Pancreas (tissue), 10 donors: Measurements from ENCODE around the gene SKOR1. TPM values are rescaled to one million over a fixed set of nuclear protein-coding genes. Genes with fewer than 3 reads are reported as not detected.

Experiments
- ATAC-seq, 4 donors: fragments of 200-7000 bp; cut with Tn5 transposase; one replicate each; pipeline versions ENCODE4 v1.8.0 to v1.9.1; 2020; ENCODE audit warnings: mild to moderate bottlenecking in 4 of 4, moderate library complexity in 4 of 4
- DNase-seq, 6 donors: peaks; one replicate each; pipeline ENCODE4 v3.0.0-alpha.2; 2020
- FAIRE-seq: peaks from 2 replicates; lab custom pipeline; 2012; peaks lifted over from hg19 to GRCh38; lab: Jason Lieb, UNC
- H3K27ac ChIP-seq, 4 donors: fragments of 200-600 bp; sonication (generic); 1 replicate in 3 of 4; 2 replicates in 1 of 4; pipeline versions ENCODE4 v1.5.0 to v1.8.0; 2020
- H3K27me3 ChIP-seq, 4 donors: fragments of 200-600 bp; one replicate each; pipeline ENCODE4 v1.8.0; 2021
- H3K36me3 ChIP-seq, 3 donors: fragments of 200-600 bp; sonication (generic) in 1 of 3; one replicate each; pipeline versions ENCODE4 v1.5.0 to v1.8.0; 2020 to 2021
- H3K4me1 ChIP-seq, 3 donors: fragments of 200-600 bp; one replicate each; pipeline ENCODE4 v1.8.0; 2021
- H3K4me3 ChIP-seq, 4 donors: fragments of 200-600 bp; sonication (generic) in 2 of 4; one replicate each; pipeline versions ENCODE4 v1.5.0 to v1.8.0; 2020 to 2021
- H3K9me3 ChIP-seq, 4 donors: fragments of 200-600 bp; one replicate each; pipeline ENCODE4 v1.8.0; 2021
- CTCF ChIP-seq, 4 donors: fragments of 200-600 bp; sonication (generic) in 3 of 4; IDR thresholded peaks; one replicate each; pipeline versions ENCODE4 v1.5.0 to v1.8.0; 2021; ENCODE audit warnings: antibody characterized with exemption in 4 of 4
- WGBS, 2 donors: extraction: QIAGEN DNeasy Blood & Tissue Kit; methylation state at CpG; one replicate each; pipeline ENCODE4 v1.1.7; 2013; 5-methylcytosine and 5-hydroxymethylcytosine counted together
- intact Hi-C, 3 donors: fragments of 100-400 bp; cut with DNase I; formaldehyde crosslinking; loops; one replicate each; pipeline versions ENCODE4 v1.11.1 to v1.14.2; 2022
- polyA plus RNA-seq, 2 donors: library from polyadenylated mRNA; stranded (reverse); fragments of 200-250 nt; gene quantifications; one replicate each; pipeline ENCODE4 v1.2.3, GENCODE V29; 2013
- total RNA-seq, 6 donors: library from RNA; stranded (reverse); fragmentation: NEBNext Ultra II Directional in 4 of 6; extraction: Animal tissue kit (Norgen Biotek cat#: 25700) in 4 of 6; gene quantifications; one replicate each; pipeline versions ENCODE4 v1.2.1 to v1.2.4, GENCODE V29; 2021 to 2023
- donor health status: healthy with polysubstance abuse.
- donor health status: DM: no; HTN: no; CAD: no; lungs with moderate emphysema.
- donor health status: DM: no; HTN: no; CAD: no.
- donor health status: control.
- donor health status: control.
- donor health status: Bipolar disorder and iron deficiency.
- donor health status: DM: yes; HTN: yes; CAD: no.
- donor health status: DM: no; HTN: no; CAD: no.
- donor health status: DM: no; HTN: no; CAD: no.
- donor health status: DM: yes; HTN: yes; CAD: no.

SKOR1 gene
- total and polyA plus RNA-seq, 8 donors: 0.09 to 0.54 (median 0.36) TPM

- 64 to 68% methylated on average over 7 of the region's 7 CpGs for WGBS, 2 donors
- DNase-seq (no peak), ATAC-seq (peak in 3 of 4 donors; percentile 41 to 69 (median 43)), FAIRE-seq (no peak)
- H3K36me3 ChIP-seq: no peaks in the 10 kb centered on the region
- intact Hi-C loops: no loop called here
- no peaks in the 10 kb centered on the region for H3K4me1 ChIP-seq
- no peak overlapping the region for H3K4me3 ChIP-seq
- no peak for TF ChIP-seq CTCF (IDR thresholded peaks at IDR 0.05)
- H3K27ac ChIP-seq: no peak overlapping the region
- H3K9me3 ChIP-seq: no peaks in the 10 kb centered on the region
- H3K27me3 ChIP-seq: no peaks in the 10 kb centered on the region
These were observed 42.7 kb upstream of the SKOR1 start for GRCh38 chr15:67782691-67782991.

DNA sequence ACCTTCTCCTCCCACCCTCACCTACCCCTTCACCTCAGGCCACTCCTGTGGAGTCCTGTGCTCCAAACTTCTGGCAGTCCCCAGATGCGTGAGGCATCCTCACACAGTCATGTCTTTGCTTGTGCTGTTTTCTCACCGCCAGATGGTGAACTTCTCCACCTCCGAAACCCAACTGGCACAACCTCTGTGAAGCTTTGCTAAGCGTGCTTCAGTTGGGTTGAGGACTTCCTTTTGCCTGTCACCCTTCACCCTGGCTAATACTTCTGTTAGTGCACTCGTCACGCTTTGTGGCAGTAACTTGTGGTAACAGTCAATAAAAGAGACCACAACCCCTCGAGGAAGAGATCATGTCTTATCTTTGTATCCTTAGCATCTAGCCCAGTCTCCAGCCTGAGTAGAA lies 42.0 kb upstream of the SKOR1 start:
- ATAC-seq (no peak), DNase-seq (no peak), FAIRE-seq (no peak)
- H3K9me3 ChIP-seq: no peaks in the 10 kb centered on the region
- H3K27ac ChIP-seq: no peak overlapping the region
- H3K36me3 ChIP-seq: no peaks in the 10 kb centered on the region
- WGBS, 2 donors: 87 to 91% methylated on average over 7 of the region's 7 CpGs
- intact Hi-C loops: no loop called here
- H3K4me1 ChIP-seq: no peaks in the 10 kb centered on the region
- TF ChIP-seq CTCF (IDR thresholded peaks at IDR 0.05): no peak
- no peak overlapping the region for H3K4me3 ChIP-seq
- no peaks in the 10 kb centered on the region for H3K27me3 ChIP-seq

DNA sequence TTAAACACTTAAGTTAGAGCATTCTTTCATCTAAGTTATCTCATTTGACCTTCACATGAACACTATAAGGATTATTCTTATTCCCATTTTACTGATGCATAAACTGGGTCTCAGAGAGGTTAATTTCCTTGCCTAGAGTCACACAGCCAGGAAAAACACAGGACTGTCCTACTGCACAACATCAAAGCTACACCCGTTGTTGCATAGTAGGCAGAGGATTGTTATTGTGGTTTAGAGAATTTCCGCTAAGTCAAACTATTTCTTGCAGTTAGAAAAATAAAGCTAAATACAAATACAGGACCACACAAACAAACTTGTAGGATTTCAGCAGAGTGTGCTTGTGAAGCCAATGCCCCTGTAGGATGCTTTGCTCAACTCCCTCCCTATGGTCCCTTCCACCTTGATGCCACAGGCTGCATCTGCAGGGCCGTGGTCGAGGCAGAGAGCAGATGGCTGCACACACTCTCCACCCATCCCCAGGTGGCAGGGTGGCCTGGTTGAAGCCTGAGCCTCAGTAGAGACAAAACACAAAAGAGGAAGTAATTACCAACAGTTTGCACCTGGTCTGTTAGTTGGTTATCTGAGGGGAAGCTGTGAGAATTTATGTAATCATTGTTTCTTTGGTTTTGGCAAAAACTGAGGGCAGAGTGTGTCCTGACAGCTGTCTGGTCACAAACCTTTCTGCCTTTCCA lies 41.1 kb upstream of the SKOR1 start:
- Histone ChIP-seq H3K27me3 (no peaks in the 10 kb centered on the region), H3K9me3 (no peaks in the 10 kb centered on the region), H3K36me3 (no peaks in the 10 kb centered on the region), H3K27ac (no peak overlapping the region), H3K4me1 (no peaks in the 10 kb centered on the region), H3K4me3 (no peak overlapping the region)
- DNase-seq (no peak), FAIRE-seq (no peak), ATAC-seq (no peak)
- intact Hi-C loops: no loop called here
- WGBS, 2 donors: 80 to 97% methylated on average over 4 of the region's 4 CpGs
- no peak for TF ChIP-seq CTCF (IDR thresholded peaks at IDR 0.05)

DNA sequence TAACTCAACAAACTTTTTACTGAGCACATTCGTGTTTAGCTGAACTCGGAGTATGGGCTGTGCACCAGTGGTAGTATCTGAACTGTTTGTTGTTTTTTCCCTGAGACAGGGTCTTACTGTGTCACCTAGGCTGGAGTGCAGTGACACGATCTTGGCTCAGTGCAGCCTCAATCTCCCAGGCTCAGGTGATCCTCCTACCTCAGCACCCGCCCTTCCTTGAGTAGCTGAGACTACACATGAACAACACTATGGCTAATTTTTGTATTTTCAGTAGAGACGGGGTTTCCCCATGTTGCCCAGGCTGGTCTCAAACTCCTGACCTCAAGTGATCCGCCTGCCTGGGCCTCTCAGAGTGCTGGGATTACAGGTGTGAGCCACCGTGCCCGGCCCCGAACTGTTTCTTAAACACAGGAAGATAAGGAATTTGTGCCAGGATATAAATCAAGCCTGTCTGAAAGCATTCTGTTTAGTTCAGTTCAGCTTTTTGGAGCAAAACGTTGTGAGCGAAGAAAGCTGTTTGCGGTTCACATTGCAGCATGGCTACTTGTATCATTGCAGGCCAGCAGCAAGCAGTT lies 40.4 kb upstream of the SKOR1 start:
- intact Hi-C loops: no loop called here
- FAIRE-seq (no peak), ATAC-seq (no peak), DNase-seq (no peak)
- H3K9me3 ChIP-seq: no peaks in the 10 kb centered on the region
- no peak overlapping the region for H3K27ac ChIP-seq
- H3K4me1 ChIP-seq: no peaks in the 10 kb centered on the region
- no peak overlapping the region for H3K4me3 ChIP-seq
- no peaks in the 10 kb centered on the region for H3K27me3 ChIP-seq
- H3K36me3 ChIP-seq: no peaks in the 10 kb centered on the region
- WGBS, 2 donors: 90% methylated on average over 12 of the region's 12 CpGs
- no peak for TF ChIP-seq CTCF (IDR thresholded peaks at IDR 0.05)

DNA sequence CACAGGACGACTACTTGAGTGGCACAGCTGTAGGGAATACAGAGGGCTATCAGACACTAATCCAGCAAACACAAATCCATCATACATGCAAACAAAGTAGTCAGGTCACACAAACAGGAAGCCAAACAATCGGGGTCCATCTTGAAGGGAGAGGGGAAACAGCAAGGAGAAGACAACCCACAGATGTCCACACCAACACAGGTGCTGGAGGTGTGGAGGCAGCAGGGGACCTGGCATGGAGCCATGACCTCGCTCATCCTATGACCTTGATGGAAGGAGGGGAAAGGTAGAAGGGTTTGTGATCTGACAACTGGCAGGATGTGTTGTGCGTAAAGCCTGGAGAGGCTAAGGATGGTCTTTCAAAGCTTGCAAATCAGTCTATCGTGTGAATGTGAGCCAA lies 39.9 kb upstream of the SKOR1 start:
- ATAC-seq (no peak), FAIRE-seq (no peak), DNase-seq (no peak)
- Histone ChIP-seq H3K27ac (no peak overlapping the region), H3K4me3 (no peak overlapping the region), H3K4me1 (no peaks in the 10 kb centered on the region), H3K36me3 (no peaks in the 10 kb centered on the region), H3K9me3 (no peaks in the 10 kb centered on the region), H3K27me3 (no peaks in the 10 kb centered on the region)
- 76 to 77% methylated on average over 5 of the region's 5 CpGs for WGBS, 2 donors
- intact Hi-C loops: no loop called here
- no peak for TF ChIP-seq CTCF (IDR thresholded peaks at IDR 0.05)
